ENCODE measurements around the gene PRDM15.

PRDM15 gene

DNA sequence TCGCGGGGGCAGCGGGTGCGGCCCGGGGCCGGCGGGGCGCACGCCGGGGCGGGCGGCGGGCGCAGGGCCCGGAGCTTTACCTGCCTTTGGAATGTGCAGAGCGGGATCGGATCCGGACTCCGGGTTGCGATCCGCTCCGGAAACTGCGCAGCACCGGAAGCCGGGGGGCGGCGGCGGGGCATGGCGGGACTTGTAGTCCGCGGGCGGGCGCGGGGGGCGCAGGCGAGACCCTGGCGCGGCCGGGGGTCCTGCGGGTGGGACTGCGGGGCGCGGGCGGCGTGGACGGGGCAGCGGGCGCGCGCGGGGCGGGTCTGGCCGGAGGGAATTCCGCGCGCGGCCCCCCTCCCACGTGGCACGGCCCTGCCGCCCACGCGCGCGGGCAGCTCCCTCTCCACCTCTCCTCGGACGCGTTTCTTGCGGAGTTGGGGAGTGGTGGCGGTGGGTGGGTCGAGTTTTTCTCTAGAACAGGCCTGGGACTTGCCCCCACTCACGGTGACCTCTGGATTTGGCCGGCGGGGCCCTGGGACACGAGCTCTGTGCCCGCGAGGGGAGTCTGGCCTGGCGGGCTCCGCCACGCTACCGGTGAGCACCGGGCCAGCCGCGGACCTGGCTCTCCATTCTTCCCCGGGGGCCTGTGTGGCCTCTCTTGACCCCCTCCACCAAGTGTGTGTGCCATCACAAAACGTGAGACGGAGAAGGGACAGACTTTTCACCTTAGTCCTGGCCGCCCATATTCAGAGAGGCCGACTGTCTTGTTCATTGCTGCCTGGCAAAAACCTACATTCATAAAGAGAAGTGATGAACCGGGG, at the start of gene PRDM15:
TSS of gene PRDM15 (minus strand) at position 155 of the 809 bp plus-strand sequence. CDS start 18,981 bp downstream, outside the sequence.
- no peaks in the 10 kb centered on the region for H3K36me3 ChIP-seq (ENCODE audit: control insufficient read depth, insufficient read depth, low read length, severe bottlenecking)
- H3K9ac ChIP-seq (ENCODE audit: low read length): peak within 1 kb of the TSS; percentile 91
- no peaks in the 10 kb centered on the region for H3K27me3 ChIP-seq (replicated peaks; ENCODE audit: control insufficient read depth, insufficient read depth, low read length)
- H3K4me1 ChIP-seq (ENCODE audit: control insufficient read depth, insufficient read depth, low read length): peaks cover 20% of the 10 kb centered on the region
- DNase-seq (ENCODE audit: low read depth): peak; percentile 88
- no peaks in the 10 kb centered on the region for H3K9me3 ChIP-seq (ENCODE audit: control insufficient read depth, low read length)
- H3K4me3 ChIP-seq (ENCODE audit: low read length): peak within 1 kb of the TSS; percentile 90

GRCh38 chr21:41928621-41929220, 49.6 kb upstream of the PRDM15 start:
- Histone ChIP-seq H3K4me1 (ENCODE audit: control insufficient read depth, insufficient read depth, low read length) (peaks cover 73% of the 10 kb centered on the region), H3K4me3 (ENCODE audit: low read length) (no peak overlapping the region), H3K36me3 (ENCODE audit: control insufficient read depth, insufficient read depth, low read length, severe bottlenecking) (peaks cover 7% of the 10 kb centered on the region), H3K9ac (ENCODE audit: low read length) (no peak overlapping the region), H3K27me3 (replicated peaks; ENCODE audit: control insufficient read depth, insufficient read depth, low read length) (no peaks in the 10 kb centered on the region), H3K9me3 (ENCODE audit: control insufficient read depth, low read length) (no peaks in the 10 kb centered on the region)
- no peak for DNase-seq (ENCODE audit: low read depth)

- Histone ChIP-seq H3K9me3 (ENCODE audit: control insufficient read depth, low read length) (no peaks in the 10 kb centered on the region), H3K27me3 (replicated peaks; ENCODE audit: control insufficient read depth, insufficient read depth, low read length) (no peaks in the 10 kb centered on the region), H3K4me1 (ENCODE audit: control insufficient read depth, insufficient read depth, low read length) (peaks cover 73% of the 10 kb centered on the region), H3K4me3 (ENCODE audit: low read length) (no peak overlapping the region), H3K9ac (ENCODE audit: low read length) (no peak overlapping the region), H3K36me3 (ENCODE audit: control insufficient read depth, insufficient read depth, low read length, severe bottlenecking) (peaks cover 7% of the 10 kb centered on the region)
- no peak for DNase-seq (ENCODE audit: low read depth)
Observed at GRCh38 chr21:41927727-41928409, 48.7 kb upstream of the PRDM15 start.

- Histone ChIP-seq H3K27me3 (replicated peaks; ENCODE audit: control insufficient read depth, insufficient read depth, low read length) (no peaks in the 10 kb centered on the region), H3K4me1 (ENCODE audit: control insufficient read depth, insufficient read depth, low read length) (peaks cover 73% of the 10 kb centered on the region), H3K4me3 (ENCODE audit: low read length) (peak overlapping the region; percentile 74), H3K9ac (ENCODE audit: low read length) (peak overlapping the region; percentile 89), H3K9me3 (ENCODE audit: control insufficient read depth, low read length) (no peaks in the 10 kb centered on the region), H3K36me3 (ENCODE audit: control insufficient read depth, insufficient read depth, low read length, severe bottlenecking) (peaks cover 7% of the 10 kb centered on the region)
- DNase-seq (ENCODE audit: low read depth): no peak
Observed at GRCh38 chr21:41926807-41927171, 47.6 kb upstream of the PRDM15 start.

DNA sequence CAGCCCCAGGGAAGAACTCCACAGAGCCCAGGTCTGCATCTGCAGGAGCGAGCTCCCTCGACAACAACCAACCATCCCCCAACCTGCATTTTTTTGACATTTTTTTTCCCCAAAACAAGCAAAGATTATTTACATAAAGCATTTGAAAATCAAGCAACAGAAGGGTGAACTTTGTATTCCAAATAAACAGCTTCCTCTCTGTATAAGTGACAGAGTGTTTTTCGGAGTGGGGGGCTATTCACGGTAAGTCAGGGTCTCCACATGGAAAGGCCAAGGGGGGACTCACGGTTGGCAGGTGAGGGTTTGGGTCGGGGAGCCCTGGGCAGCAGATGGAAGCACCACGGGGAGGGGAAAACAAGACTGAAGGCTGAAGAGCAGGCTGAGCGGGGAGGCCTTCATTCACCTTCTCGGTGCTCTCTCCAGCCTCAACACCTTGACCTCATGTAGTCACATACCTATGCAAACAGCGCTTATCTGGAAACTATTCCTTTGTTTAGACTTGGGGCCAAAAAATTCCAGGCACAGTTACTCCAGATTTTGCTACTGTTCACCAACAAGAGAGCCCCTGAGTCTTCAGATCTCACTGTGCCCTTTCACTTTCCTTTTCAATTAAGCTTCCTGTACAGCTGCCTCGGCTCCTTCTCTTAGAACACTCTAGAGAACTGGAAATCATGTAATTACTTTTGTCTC, 47.1 kb upstream of the PRDM15 start:
- Histone ChIP-seq H3K9ac (ENCODE audit: low read length) (peak overlapping the region; percentile 89), H3K4me3 (ENCODE audit: low read length) (peak overlapping the region; percentile 74)

DNA sequence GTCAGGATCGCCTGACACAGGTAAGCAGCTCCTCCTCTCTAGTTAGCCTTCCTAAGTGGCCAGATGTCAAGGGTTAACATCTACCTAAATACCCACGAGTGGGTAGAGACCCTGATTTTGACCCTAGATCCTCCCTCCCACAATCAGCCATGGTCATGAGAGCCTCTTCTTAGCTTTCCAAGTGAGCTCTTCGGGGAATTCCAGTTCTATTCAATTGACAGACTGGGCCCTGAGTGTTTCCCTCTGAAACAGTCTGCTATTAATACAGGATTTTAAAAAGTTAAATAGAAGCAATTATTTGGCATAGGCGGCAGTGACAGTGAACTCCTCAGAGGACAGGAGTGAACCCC, 46.6 kb upstream of the PRDM15 start:
- Histone ChIP-seq H3K36me3 (ENCODE audit: control insufficient read depth, insufficient read depth, low read length, severe bottlenecking) (peaks cover 8% of the 10 kb centered on the region), H3K4me1 (ENCODE audit: control insufficient read depth, insufficient read depth, low read length) (peaks cover 71% of the 10 kb centered on the region), H3K27me3 (replicated peaks; ENCODE audit: control insufficient read depth, insufficient read depth, low read length) (no peaks in the 10 kb centered on the region), H3K4me3 (ENCODE audit: low read length) (peak overlapping the region; percentile 74), H3K9ac (ENCODE audit: low read length) (peak overlapping the region; percentile 89), H3K9me3 (ENCODE audit: control insufficient read depth, low read length) (no peaks in the 10 kb centered on the region)
- DNase-seq (ENCODE audit: low read depth): no peak

More for the DNA sequence above, 47.1 kb upstream of the PRDM15 start:
- H3K27me3 ChIP-seq (replicated peaks; ENCODE audit: control insufficient read depth, insufficient read depth, low read length): no peaks in the 10 kb centered on the region
- no peaks in the 10 kb centered on the region for H3K9me3 ChIP-seq (ENCODE audit: control insufficient read depth, low read length)
- peak; percentile 65 for DNase-seq (ENCODE audit: low read depth)
- H3K4me1 ChIP-seq (ENCODE audit: control insufficient read depth, insufficient read depth, low read length): peaks cover 76% of the 10 kb centered on the region
- peaks cover 7% of the 10 kb centered on the region for H3K36me3 ChIP-seq (ENCODE audit: control insufficient read depth, insufficient read depth, low read length, severe bottlenecking)

DNA sequence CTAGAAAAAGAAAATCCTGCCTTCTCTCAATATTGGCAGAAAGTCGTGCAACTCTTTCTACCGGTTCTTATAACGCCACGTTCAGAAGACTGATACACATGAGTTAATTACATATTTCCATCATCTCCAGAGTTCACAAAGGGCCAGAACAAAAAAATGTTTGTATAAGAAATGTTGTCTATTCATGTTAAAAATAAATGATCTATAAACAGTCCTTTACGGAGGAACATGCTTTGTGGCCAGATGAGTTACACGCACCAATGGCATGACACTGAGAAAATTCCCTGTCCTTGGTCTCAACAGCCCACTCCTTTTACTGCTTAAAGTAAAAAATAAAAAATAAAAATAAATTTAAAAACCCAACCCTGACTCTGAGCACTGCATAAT, 45.2 kb upstream of the PRDM15 start:
- Histone ChIP-seq H3K27me3 (replicated peaks; ENCODE audit: control insufficient read depth, insufficient read depth, low read length) (no peaks in the 10 kb centered on the region), H3K4me1 (ENCODE audit: control insufficient read depth, insufficient read depth, low read length) (peaks cover 61% of the 10 kb centered on the region), H3K9me3 (ENCODE audit: control insufficient read depth, low read length) (no peaks in the 10 kb centered on the region), H3K9ac (ENCODE audit: low read length) (peak overlapping the region; percentile 89), H3K4me3 (ENCODE audit: low read length) (peak overlapping the region; percentile 70), H3K36me3 (ENCODE audit: control insufficient read depth, insufficient read depth, low read length, severe bottlenecking) (peaks cover 14% of the 10 kb centered on the region)
- DNase-seq (ENCODE audit: low read depth): peak; percentile 22

GRCh38 chr21:41923631-41924367, 44.7 kb upstream of the PRDM15 start:
- H3K4me1 ChIP-seq (ENCODE audit: control insufficient read depth, insufficient read depth, low read length): peaks cover 59% of the 10 kb centered on the region
- peak; percentile 19 for DNase-seq (ENCODE audit: low read depth)
- H3K9ac ChIP-seq (ENCODE audit: low read length): peak overlapping the region; percentile 89
- H3K27me3 ChIP-seq (replicated peaks; ENCODE audit: control insufficient read depth, insufficient read depth, low read length): no peaks in the 10 kb centered on the region
- H3K36me3 ChIP-seq (ENCODE audit: control insufficient read depth, insufficient read depth, low read length, severe bottlenecking): peaks cover 19% of the 10 kb centered on the region
- H3K4me3 ChIP-seq (ENCODE audit: low read length): peak overlapping the region; percentile 70
- H3K9me3 ChIP-seq (ENCODE audit: control insufficient read depth, low read length): no peaks in the 10 kb centered on the region

DNA sequence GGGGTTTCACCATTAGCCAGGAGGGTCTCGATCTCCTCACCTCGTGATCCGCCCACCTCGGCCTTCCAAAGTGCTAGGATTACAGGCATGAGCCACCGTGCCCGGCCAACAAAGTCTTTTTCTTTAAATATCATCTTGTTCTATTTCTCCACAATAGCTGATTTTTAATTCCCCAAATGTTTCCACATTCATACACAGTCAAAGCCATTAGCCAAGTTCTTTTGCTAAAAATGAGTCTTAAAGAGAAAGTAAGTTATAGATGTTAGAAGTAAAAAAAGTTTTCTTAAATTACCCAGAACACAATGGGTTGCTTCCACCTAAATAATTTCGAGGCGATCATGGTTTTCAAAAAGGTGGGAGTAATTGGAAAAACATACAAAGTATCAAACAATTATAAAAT, 44.0 kb upstream of the PRDM15 start:
- peak overlapping the region; percentile 70 for H3K4me3 ChIP-seq (ENCODE audit: low read length)
- peaks cover 22% of the 10 kb centered on the region for H3K36me3 ChIP-seq (ENCODE audit: control insufficient read depth, insufficient read depth, low read length, severe bottlenecking)

DNA sequence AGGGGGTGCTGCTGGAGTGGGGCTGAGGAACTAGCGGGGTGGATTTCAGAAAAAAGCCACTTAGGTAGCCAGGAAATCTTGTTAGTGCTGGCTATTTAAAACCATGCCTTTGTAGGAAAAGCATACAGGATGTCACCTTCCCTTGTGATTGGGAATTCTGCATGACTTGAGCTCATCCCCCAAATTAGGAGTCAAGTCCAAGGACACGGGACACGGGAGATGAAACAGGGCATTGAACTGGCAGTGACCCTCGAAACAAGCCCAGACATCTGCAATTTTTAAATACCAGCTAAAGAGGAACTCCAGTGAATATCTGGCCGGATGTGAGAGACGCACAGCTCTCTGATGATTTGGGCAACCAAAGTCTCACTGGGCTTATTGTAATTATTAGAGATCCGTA, 41.9 kb upstream of the PRDM15 start:
- Histone ChIP-seq H3K4me1 (ENCODE audit: control insufficient read depth, insufficient read depth, low read length) (peaks cover 55% of the 10 kb centered on the region), H3K27me3 (replicated peaks; ENCODE audit: control insufficient read depth, insufficient read depth, low read length) (no peaks in the 10 kb centered on the region), H3K9me3 (ENCODE audit: control insufficient read depth, low read length) (no peaks in the 10 kb centered on the region), H3K9ac (ENCODE audit: low read length) (no peak overlapping the region), H3K4me3 (ENCODE audit: low read length) (no peak overlapping the region), H3K36me3 (ENCODE audit: control insufficient read depth, insufficient read depth, low read length, severe bottlenecking) (peaks cover 44% of the 10 kb centered on the region)
- DNase-seq (ENCODE audit: low read depth): no peak

More for the DNA sequence above, 44.0 kb upstream of the PRDM15 start:
- peaks cover 59% of the 10 kb centered on the region for H3K4me1 ChIP-seq (ENCODE audit: control insufficient read depth, insufficient read depth, low read length)
- H3K9me3 ChIP-seq (ENCODE audit: control insufficient read depth, low read length): no peaks in the 10 kb centered on the region
- H3K9ac ChIP-seq (ENCODE audit: low read length): peak overlapping the region; percentile 89
- no peak for DNase-seq (ENCODE audit: low read depth)
- H3K27me3 ChIP-seq (replicated peaks; ENCODE audit: control insufficient read depth, insufficient read depth, low read length): no peaks in the 10 kb centered on the region
